K562 (cell line): Measurements from ENCODE around the gene RGS9BP. TPM values are rescaled to one million over a fixed set of nuclear protein-coding genes. Genes with fewer than 3 reads are reported as not detected.

ENCODE experiments used
- BMI1 ChIP-seq: fragments of 150-350 bp; IDR thresholded peaks from 2 replicates; pipeline ENCODE4 v1.6.1; 2014; ENCODE audit warnings: low read length
- CHCHD3 ChIP-seq: fragments of 250-450 bp; sonication (Bioruptor Pico); IDR thresholded peaks from 2 replicates; pipeline ENCODE4 v2.1.2; 2022; ENCODE audit warnings: mild to moderate bottlenecking
- FOXK1 ChIP-seq: sonication (generic); formaldehyde crosslinking; IDR thresholded peaks from 2 replicates; pipeline ENCODE4 v1.8.0; 2022; ENCODE audit warnings: missing genetic modification reagents, mild to moderate bottlenecking, borderline replicate concordance
- FUS ChIP-seq: fragments of 200-400 bp; formaldehyde crosslinking; optimal IDR thresholded peaks from 2 replicates; pipeline ENCODE3; 2017; ENCODE audit warnings: low read depth, low read length
- GATAD2B ChIP-seq: fragments of 450-650 bp; IDR thresholded peaks from 2 replicates; pipeline ENCODE4 v1.6.1; 2017; ENCODE audit warnings: mild to moderate bottlenecking, borderline replicate concordance
- ILF3 ChIP-seq: fragments of 450-650 bp; IDR thresholded peaks from 2 replicates; pipeline ENCODE4 v1.6.1; 2018; ENCODE audit warnings: antibody characterized with exemption, mild to moderate bottlenecking, moderate library complexity, borderline replicate concordance
- MTA3 ChIP-seq: fragments of 450-650 bp; formaldehyde crosslinking; IDR thresholded peaks from 2 replicates; pipeline ENCODE4 v1.6.1; 2017; ENCODE audit warnings: mild to moderate bottlenecking, borderline replicate concordance
- MYC ChIP-seq, 2 experiments: fragments of 250-450 bp in 1 of 2; sonication (Bioruptor Pico) in 1 of 2; IDR thresholded peaks; 2 replicates each; pipeline versions ENCODE4 v1.5.1 to v1.6.1; 2012 to 2021; ENCODE audit warnings: low read depth in 2 of 2, borderline replicate concordance in 1 of 2, improper control_type of control experiment in 1 of 2, low read length in 1 of 2, mild to moderate bottlenecking in 1 of 2, moderate library complexity in 1 of 2
- NR2C2 ChIP-seq, 2 experiments: fragments of 200-800 bp in 1 of 2; sonication (Bioruptor generic) in 1 of 2; sonication (generic) in 1 of 2; formaldehyde crosslinking in 1 of 2; IDR thresholded peaks; 2 replicates each; pipeline versions ENCODE4 v1.6.1 to v1.8.0; 2016 to 2022; ENCODE audit warnings: mild to moderate bottlenecking in 1 of 2, missing compliant biosample characterization in 1 of 2, missing genetic modification characterization in 1 of 2, missing genetic modification reagents in 1 of 2
- RBM34 ChIP-seq: fragments of 200-400 bp; formaldehyde crosslinking; IDR thresholded peaks from 2 replicates; pipeline ENCODE4 v1.6.1; 2018; ENCODE audit warnings: low read length, borderline replicate concordance; ENCODE audit not compliant: insufficient read depth
- SAP30 ChIP-seq: fragments of 200-600 bp; sonication (generic); IDR thresholded peaks from 2 replicates; pipeline ENCODE4 v1.6.1; 2012; ENCODE audit warnings: borderline replicate concordance, low read depth, mild to moderate bottlenecking, moderate library complexity, low read length, control low read depth, inconsistent platforms; ENCODE audit not compliant: insufficient read depth, poor library complexity, severe bottlenecking
- SIN3A ChIP-seq, 2 experiments: fragments of 150-350 bp in 1 of 2; IDR thresholded peaks; 2 replicates each; pipeline ENCODE4 v1.6.1; 2011 to 2016; ENCODE audit warnings: borderline replicate concordance in 2 of 2, low read depth in 2 of 2, low read length in 2 of 2, mild to moderate bottlenecking in 2 of 2, moderate library complexity in 2 of 2; ENCODE audit not compliant: control insufficient read depth in 1 of 2
- TAL1 ChIP-seq: fragments of 450-650 bp; IDR thresholded peaks from 2 replicates; pipeline ENCODE4 v1.6.1; 2016; ENCODE audit warnings: mild to moderate bottlenecking
- TFAP4 ChIP-seq: sonication (generic); formaldehyde crosslinking; IDR thresholded peaks from 2 replicates; pipeline ENCODE4 v1.8.0; 2022; ENCODE audit warnings: missing genetic modification reagents, mild to moderate bottlenecking, moderate library complexity, borderline replicate concordance
- TGIF2 ChIP-seq: sonication (generic); formaldehyde crosslinking; IDR thresholded peaks from 2 replicates; pipeline ENCODE4 v1.8.1; 2022; ENCODE audit warnings: mild to moderate bottlenecking, missing genetic modification reagents, moderate library complexity
- YY1 ChIP-seq, 3 experiments: IDR thresholded peaks; 2 replicates each; pipeline ENCODE4 v1.6.1; 2011; ENCODE audit warnings: low read length in 2 of 3, mild to moderate bottlenecking in 2 of 3, moderate library complexity in 2 of 3, borderline replicate concordance in 1 of 3, control low read depth in 1 of 3, low read depth in 1 of 3; ENCODE audit not compliant: insufficient read depth in 3 of 3, insufficient replicate concordance in 2 of 3, control insufficient read depth in 1 of 3, insufficient read length in 1 of 3; ENCODE audit errors: extremely low read depth in 1 of 3
- ZFX ChIP-seq: sonication (generic); formaldehyde crosslinking; IDR thresholded peaks from 2 replicates; pipeline ENCODE4 v1.8.0; 2022; ENCODE audit warnings: mild to moderate bottlenecking, missing genetic modification reagents, moderate library complexity
- ZNF77 ChIP-seq: fragments of 250-450 bp; sonication (Bioruptor Pico); IDR thresholded peaks from 2 replicates; pipeline ENCODE4 v1.5.0; 2020
- polyA plus RNA-seq, 8 experiments: library from polyadenylated mRNA; depleted of rRNA in 4 of 8; stranded (reverse) in 5 of 8; unstranded in 3 of 8; fragments of >200 nt; fragmentation: Nextera tagmentation in 2 of 8; fragmentation: Illumina TruSeq in 1 of 8; extraction: Ambion mirVana in 2 of 8; extraction: Trizol in 1 of 8; gene quantifications; 2 replicates each; pipeline versions ENCODE4 v1.2.1 to v1.2.3, GENCODE V29; 2011 to 2014; ENCODE audit warnings: inconsistent platforms in 1 of 8, missing spikeins in 1 of 8
- total RNA-seq, 7 experiments: library from RNA; depleted of rRNA in 6 of 7; stranded (reverse); fragments of >200 nt in 6 of 7; fragmentation: Illumina TruSeq in 2 of 7; extraction: Trizol in 2 of 7; gene quantifications; 2 replicates each; pipeline versions ENCODE4 v1.2.1 to v1.2.3, GENCODE V29; 2011 to 2021; ENCODE audit warnings: low replicate concordance in 1 of 7
- TF ChIP-seq, protein P1 (sequence below), 2 experiments: IDR thresholded peaks; 2 replicates each; pipeline ENCODE4 v1.6.1; 2012; ENCODE audit warnings: improper control_type of control experiment in 2 of 2, low read depth in 2 of 2, low read length in 2 of 2, borderline replicate concordance in 1 of 2
- TF ChIP-seq, protein P2 (sequence below): fragments of 250-450 bp; sonication (Bioruptor Pico); IDR thresholded peaks from 2 replicates; pipeline ENCODE4 v1.5.0; 2021

The RGS9BP gene
- total and polyA plus RNA-seq, 9 of the 15 experiments (the other 6 are each of a cell fraction or from before 2014, with no cell fraction given), result 0.03 to 1.3 (median 0.49) TPM

DNA sequence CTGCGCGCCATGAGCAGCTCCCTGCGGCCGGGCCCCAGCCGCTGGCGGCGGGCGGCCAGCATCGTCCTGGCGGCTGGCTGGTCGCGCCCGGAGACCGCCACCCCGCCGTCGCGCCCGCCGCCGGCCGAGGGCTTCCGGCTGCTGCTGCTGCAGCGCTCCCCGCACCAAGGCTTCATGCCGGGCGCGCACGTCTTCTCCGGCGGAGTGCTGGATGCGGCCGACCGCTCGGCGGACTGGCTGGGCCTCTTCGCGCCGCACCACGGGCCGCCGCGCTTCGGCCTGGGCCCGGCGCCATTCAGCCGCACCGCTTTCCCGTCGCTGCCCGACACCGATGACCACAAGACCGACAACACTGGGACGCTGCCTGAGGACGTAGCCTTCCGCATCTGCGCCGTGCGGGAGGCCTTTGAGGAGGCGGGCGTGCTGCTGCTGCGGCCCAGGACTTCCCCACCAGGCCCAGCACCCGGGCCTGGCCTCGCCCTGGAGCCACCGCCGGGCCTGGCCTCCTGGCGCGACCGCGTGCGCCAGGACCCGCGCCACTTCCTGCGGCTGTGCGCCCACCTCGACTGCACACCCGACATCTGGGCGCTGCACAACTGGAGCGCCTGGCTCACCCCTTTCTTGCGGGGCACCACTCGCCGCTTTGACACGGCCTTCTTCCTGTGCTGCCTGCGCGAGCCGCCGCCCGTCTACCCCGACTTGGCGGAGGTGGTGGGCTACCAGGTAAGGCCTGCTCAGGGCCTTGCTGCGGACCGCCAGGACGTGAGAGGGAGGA, 16.5 kb downstream of the RGS9BP start (continued):
- peak; percentile 88 for TF ChIP-seq FUS
- TF ChIP-seq MYC (IDR thresholded peaks at IDR 0.05; ENCODE audit: low read depth, low read length), result peak; percentile 59
- TF ChIP-seq MYC (CRISPR knock-in tag; IDR thresholded peaks at IDR 0.05; ENCODE audit: borderline replicate concordance, low read depth), result no peak
- TF ChIP-seq, protein P1, sequence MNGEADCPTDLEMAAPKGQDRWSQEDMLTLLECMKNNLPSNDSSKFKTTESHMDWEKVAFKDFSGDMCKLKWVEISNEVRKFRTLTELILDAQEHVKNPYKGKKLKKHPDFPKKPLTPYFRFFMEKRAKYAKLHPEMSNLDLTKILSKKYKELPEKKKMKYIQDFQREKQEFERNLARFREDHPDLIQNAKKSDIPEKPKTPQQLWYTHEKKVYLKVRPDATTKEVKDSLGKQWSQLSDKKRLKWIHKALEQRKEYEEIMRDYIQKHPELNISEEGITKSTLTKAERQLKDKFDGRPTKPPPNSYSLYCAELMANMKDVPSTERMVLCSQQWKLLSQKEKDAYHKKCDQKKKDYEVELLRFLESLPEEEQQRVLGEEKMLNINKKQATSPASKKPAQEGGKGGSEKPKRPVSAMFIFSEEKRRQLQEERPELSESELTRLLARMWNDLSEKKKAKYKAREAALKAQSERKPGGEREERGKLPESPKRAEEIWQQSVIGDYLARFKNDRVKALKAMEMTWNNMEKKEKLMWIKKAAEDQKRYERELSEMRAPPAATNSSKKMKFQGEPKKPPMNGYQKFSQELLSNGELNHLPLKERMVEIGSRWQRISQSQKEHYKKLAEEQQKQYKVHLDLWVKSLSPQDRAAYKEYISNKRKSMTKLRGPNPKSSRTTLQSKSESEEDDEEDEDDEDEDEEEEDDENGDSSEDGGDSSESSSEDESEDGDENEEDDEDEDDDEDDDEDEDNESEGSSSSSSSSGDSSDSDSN (IDR thresholded peaks at IDR 0.05; ENCODE audit: borderline replicate concordance in 1 of 2, low read depth in 2 of 2, low read length in 2 of 2), result peak; percentile 91 to 96; a peak in 3 of 4 replicates
- peak; percentile 56; the same call in 1 of the 2 replicates for TF ChIP-seq MTA3
- TF ChIP-seq ZFX, result peak; percentile 99
- peak; percentile 27 for TF ChIP-seq SAP30
- TF ChIP-seq, protein P2, sequence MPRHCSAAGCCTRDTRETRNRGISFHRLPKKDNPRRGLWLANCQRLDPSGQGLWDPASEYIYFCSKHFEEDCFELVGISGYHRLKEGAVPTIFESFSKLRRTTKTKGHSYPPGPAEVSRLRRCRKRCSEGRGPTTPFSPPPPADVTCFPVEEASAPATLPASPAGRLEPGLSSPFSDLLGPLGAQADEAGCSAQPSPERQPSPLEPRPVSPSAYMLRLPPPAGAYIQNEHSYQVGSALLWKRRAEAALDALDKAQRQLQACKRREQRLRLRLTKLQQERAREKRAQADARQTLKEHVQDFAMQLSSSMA (CRISPR knock-in tag), result peak; percentile 40; the same call in 1 of the 2 replicates
- peak; percentile 64; the same call in 1 of the 2 replicates for TF ChIP-seq FOXK1 (CRISPR knock-in tag)
- TF ChIP-seq YY1 (IDR thresholded peaks at IDR 0.05; ENCODE audit: borderline replicate concordance in 1 of 3, control insufficient read depth in 1 of 3, extremely low read depth in 1 of 3, insufficient read depth in 3 of 3, insufficient read length in 1 of 3, insufficient replicate concordance in 2 of 3, low read depth in 1 of 3, low read length in 2 of 3), result peak in 2 of 3 experiments; percentile 10 to 81
- TF ChIP-seq BMI1, result no peak
- peak in 1 of 2 experiments; percentile 5; a peak in 1 of 4 replicates for TF ChIP-seq SIN3A (IDR thresholded peaks at IDR 0.05; ENCODE audit: borderline replicate concordance in 2 of 2, control insufficient read depth in 1 of 2, low read depth in 2 of 2, low read length in 2 of 2)
- TF ChIP-seq TAL1, result no peak
- no peak for TF ChIP-seq ZNF77 (CRISPR knock-in tag)
- peak; percentile 56; the same call in 1 of the 2 replicates for TF ChIP-seq TGIF2
- peak; percentile 40; the same call in 1 of the 2 replicates for TF ChIP-seq NR2C2 (CRISPR knock-in tag; IDR thresholded peaks at IDR 0.05)
- peak; percentile 49; the same call in 1 of the 2 replicates for TF ChIP-seq NR2C2 (tag; IDR thresholded peaks at IDR 0.05)
- no peak for TF ChIP-seq ILF3
- TF ChIP-seq GATAD2B, result 0 out of 2 replicates have a peak, but pooled peaks have one; percentile 57
- no peak for TF ChIP-seq CHCHD3
- no peak for TF ChIP-seq RBM34
- peak; percentile 54; the same call in 1 of the 2 replicates for TF ChIP-seq TFAP4 (CRISPR knock-in tag)
